Measurements from ENCODE around the gene KLF16. TPM values are rescaled to one million over a fixed set of nuclear protein-coding genes. Genes with fewer than 3 reads are reported as not detected.
A peak's percentile ranks its signal among the peaks of the same experiment; 100 is the strongest.

The KLF16 gene
- total and polyA plus RNA-seq, 9 of the 15 experiments (the other 6 are each of a cell fraction or from before 2014, with no cell fraction given), result 0.04 to 60.4 (median 6.8) TPM

DNA sequence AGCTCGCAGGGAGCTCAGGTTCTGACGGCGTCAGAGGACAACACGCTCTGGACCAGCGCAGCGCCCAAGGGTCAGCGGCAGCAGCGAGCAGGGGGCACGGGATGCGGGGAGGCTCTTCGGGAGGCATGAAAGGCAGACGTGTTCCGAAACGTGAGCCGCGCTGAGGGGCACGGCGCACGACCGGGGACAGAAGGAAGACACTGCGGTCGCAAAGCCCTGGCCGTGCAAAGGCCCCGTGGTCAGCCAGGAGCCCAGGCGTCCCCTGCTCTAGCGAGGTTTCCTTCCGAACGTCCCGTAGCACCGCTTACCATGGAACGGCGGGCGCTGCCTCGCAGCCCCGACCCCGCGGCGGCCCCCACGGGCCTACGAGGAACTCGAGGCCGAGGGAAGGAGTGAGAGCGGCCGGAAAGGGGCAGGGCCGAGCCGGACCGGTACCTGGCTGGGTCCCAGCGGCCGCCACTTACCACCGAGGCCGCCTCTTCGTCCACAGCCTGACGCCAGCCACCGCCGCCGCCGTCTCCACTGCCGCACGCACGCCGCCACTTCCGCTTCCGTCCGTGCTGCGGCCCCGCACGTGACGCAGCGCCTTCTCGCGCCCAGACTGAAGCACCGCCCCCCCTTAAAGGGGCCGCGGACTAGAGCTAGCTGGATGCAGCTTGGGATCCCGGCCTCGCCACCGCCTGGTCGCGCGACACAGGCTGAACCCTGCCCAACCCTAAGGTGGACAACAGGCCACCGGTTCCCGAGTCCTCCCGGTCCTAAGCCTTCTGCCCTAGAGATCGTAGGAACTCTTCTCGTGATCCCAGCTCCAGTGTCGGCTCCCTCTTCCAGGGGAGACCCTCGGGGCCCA, 12.5 kb upstream of the KLF16 start (continued):
- TF ChIP-seq RFX7 (CRISPR knock-in tag; IDR thresholded peaks at IDR 0.05), result no peak
- TF ChIP-seq ZNF444 (CRISPR knock-in tag; IDR thresholded peaks at IDR 0.05), result no peak
- no peak for TF ChIP-seq TCF7 (IDR thresholded peaks at IDR 0.05; ENCODE audit: borderline replicate concordance)
- TF ChIP-seq MED1 (CRISPR knock-in tag; IDR thresholded peaks at IDR 0.05; ENCODE audit: borderline replicate concordance), result no peak
- no peak for TF ChIP-seq ZNF507 (tag; conservative IDR thresholded peaks at IDR 0.05)
- peak; percentile 39 for TF ChIP-seq STAG1 (CRISPR knock-in tag; IDR thresholded peaks at IDR 0.05; ENCODE audit: borderline replicate concordance)
- TF ChIP-seq ELF4 (CRISPR knock-in tag; IDR thresholded peaks at IDR 0.05), result peak; percentile 85; the same call in 1 of the 2 replicates
- TF ChIP-seq, protein P1, sequence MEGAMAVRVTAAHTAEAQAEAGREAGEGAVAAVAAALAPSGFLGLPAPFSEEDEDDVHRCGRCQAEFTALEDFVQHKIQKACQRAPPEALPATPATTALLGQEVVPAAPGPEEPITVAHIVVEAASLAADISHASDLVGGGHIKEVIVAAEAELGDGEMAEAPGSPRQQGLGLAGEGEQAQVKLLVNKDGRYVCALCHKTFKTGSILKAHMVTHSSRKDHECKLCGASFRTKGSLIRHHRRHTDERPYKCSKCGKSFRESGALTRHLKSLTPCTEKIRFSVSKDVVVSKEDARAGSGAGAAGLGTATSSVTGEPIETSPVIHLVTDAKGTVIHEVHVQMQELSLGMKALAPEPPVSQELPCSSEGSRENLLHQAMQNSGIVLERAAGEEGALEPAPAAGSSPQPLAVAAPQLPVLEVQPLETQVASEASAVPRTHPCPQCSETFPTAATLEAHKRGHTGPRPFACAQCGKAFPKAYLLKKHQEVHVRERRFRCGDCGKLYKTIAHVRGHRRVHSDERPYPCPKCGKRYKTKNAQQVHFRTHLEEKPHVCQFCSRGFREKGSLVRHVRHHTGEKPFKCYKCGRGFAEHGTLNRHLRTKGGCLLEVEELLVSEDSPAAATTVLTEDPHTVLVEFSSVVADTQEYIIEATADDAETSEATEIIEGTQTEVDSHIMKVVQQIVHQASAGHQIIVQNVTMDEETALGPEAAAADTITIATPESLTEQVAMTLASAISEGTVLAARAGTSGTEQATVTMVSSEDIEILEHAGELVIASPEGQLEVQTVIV (CRISPR knock-in tag; IDR thresholded peaks at IDR 0.05; ENCODE audit: borderline replicate concordance), result no peak
- no peak for TF ChIP-seq ZSCAN29 (IDR thresholded peaks at IDR 0.05)
- TF ChIP-seq, protein P2, sequence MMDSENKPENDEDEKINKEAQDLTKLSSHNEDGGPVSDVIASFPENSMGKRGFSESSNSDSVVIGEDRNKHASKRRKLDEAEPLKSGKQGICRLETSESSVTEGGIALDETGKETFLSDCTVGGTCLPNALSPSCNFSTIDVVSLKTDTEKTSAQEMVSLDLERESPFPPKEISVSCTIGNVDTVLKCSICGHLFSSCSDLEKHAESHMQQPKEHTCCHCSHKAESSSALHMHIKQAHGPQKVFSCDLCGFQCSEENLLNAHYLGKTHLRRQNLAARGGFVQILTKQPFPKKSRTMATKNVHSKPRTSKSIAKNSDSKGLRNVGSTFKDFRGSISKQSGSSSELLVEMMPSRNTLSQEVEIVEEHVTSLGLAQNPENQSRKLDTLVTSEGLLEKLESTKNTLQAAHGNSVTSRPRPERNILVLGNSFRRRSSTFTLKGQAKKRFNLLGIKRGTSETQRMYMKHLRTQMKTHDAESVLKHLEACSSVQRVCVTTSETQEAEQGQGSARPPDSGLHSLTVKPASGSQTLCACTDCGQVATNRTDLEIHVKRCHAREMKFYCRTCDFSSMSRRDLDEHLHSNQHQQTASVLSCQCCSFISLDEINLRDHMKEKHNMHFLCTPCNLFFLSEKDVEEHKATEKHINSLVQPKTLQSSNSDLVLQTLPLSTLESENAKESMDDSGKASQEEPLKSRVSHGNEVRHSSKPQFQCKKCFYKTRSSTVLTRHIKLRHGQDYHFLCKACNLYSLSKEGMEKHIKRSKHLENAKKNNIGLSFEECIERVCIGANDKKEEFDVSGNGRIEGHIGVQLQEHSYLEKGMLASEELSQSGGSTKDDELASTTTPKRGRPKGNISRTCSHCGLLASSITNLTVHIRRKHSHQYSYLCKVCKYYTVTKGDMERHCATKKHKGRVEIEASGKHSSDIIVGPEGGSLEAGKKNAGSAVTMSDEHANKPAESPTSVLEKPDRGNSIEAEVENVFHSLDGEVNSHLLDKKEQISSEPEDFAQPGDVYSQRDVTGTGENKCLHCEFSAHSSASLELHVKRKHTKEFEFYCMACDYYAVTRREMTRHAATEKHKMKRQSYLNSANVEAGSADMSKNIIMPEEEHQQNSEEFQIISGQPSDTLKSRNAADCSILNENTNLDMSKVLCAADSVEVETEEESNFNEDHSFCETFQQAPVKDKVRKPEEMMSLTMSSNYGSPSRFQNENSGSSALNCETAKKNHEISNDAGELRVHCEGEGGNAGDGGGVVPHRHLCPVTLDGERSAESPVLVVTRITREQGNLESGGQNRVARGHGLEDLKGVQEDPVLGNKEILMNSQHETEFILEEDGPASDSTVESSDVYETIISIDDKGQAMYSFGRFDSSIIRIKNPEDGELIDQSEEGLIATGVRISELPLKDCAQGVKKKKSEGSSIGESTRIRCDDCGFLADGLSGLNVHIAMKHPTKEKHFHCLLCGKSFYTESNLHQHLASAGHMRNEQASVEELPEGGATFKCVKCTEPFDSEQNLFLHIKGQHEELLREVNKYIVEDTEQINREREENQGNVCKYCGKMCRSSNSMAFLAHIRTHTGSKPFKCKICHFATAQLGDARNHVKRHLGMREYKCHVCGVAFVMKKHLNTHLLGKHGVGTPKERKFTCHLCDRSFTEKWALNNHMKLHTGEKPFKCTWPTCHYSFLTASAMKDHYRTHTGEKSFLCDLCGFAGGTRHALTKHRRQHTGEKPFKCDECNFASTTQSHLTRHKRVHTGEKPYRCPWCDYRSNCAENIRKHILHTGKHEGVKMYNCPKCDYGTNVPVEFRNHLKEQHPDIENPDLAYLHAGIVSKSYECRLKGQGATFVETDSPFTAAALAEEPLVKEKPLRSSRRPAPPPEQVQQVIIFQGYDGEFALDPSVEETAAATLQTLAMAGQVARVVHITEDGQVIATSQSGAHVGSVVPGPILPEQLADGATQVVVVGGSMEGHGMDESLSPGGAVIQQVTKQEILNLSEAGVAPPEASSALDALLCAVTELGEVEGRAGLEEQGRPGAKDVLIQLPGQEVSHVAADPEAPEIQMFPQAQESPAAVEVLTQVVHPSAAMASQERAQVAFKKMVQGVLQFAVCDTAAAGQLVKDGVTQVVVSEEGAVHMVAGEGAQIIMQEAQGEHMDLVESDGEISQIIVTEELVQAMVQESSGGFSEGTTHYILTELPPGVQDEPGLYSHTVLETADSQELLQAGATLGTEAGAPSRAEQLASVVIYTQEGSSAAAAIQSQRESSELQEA (IDR thresholded peaks at IDR 0.05; ENCODE audit: low read depth), result no peak
- peak; percentile 88; the same call in 1 of the 2 replicates for TF ChIP-seq MTA3 (IDR thresholded peaks at IDR 0.05; ENCODE audit: borderline replicate concordance)
- peak; percentile 97 for TF ChIP-seq ELF1 (tag; IDR thresholded peaks at IDR 0.05)
- TF ChIP-seq HOMEZ (CRISPR knock-in tag; IDR thresholded peaks at IDR 0.05), result no peak
- no peak for TF ChIP-seq PHTF2 (CRISPR knock-in tag; IDR thresholded peaks at IDR 0.05)
- peak; percentile 79 for TF ChIP-seq NEUROD1 (IDR thresholded peaks at IDR 0.05; ENCODE audit: borderline replicate concordance, low read depth, low read length, partially characterized antibody)
- peak; percentile 97 for TF ChIP-seq HMGN3 (IDR thresholded peaks at IDR 0.05; ENCODE audit: borderline replicate concordance, extremely low read depth, insufficient read length, low read depth, low read length)
